ENCODE results near the gene USP3. TPM values are rescaled to one million over a fixed set of nuclear protein-coding genes. Genes with fewer than 3 reads are reported as not detected.
A peak's percentile ranks its signal among the peaks of the same experiment; 100 is the strongest.

USP3 gene
- total and polyA plus RNA-seq, 9 of the 15 experiments (the other 6 are each of a cell fraction or from before 2014, with no cell fraction given) = 17.3 to 54.3 (median 34.8) TPM

GRCh38 chr15:63524316-63525015 is 20.1 kb downstream of the USP3 start (continued):
- TF ChIP-seq GTF2E2 (tag; IDR thresholded peaks at IDR 0.05) (0 out of 2 replicates have a peak, but pooled peaks have one; percentile 50), MAFF (IDR thresholded peaks at IDR 0.05; ENCODE audit: low read length) (no peak), E2F6 (IDR thresholded peaks at IDR 0.05; ENCODE audit: borderline replicate concordance in 1 of 2, extremely low read depth in 1 of 2, insufficient read depth in 1 of 2, insufficient read length in 1 of 2, low read depth in 1 of 2, low read length in 1 of 2, poor library complexity in 1 of 2, severe bottlenecking in 1 of 2) (no peak), ZFPM2 (CRISPR knock-in tag; IDR thresholded peaks at IDR 0.05) (no peak), TAF7 (tag; IDR thresholded peaks at IDR 0.05) (peak; percentile 68; the same call in 1 of the 2 replicates), HDAC6 (IDR thresholded peaks at IDR 0.05; ENCODE audit: low read depth, low read length) (no peak), TCF3 (CRISPR knock-in tag; IDR thresholded peaks at IDR 0.05) (peak; percentile 65), ZZZ3 (IDR thresholded peaks at IDR 0.05) (no peak), MBD2 (IDR thresholded peaks at IDR 0.05; ENCODE audit: borderline replicate concordance, low read depth) (no peak), KDM4B (IDR thresholded peaks at IDR 0.05; ENCODE audit: borderline replicate concordance in 2 of 2, low read depth in 1 of 2) (no peak), RAD51 (IDR thresholded peaks at IDR 0.05; ENCODE audit: borderline replicate concordance, low read depth) (no peak), ZKSCAN8 (CRISPR knock-in tag; IDR thresholded peaks at IDR 0.05) (no peak), NFATC3 (IDR thresholded peaks at IDR 0.05) (no peak), GTF2B (IDR thresholded peaks at IDR 0.05; ENCODE audit: extremely low read depth, insufficient read length) (no peak), CREB5 (CRISPR knock-in tag; IDR thresholded peaks at IDR 0.05) (no peak), ZNF668 (CRISPR knock-in tag; IDR thresholded peaks at IDR 0.05) (no peak), ZNF75A (CRISPR knock-in tag; IDR thresholded peaks at IDR 0.05) (no peak), KLF16 (IDR thresholded peaks at IDR 0.05) (0 out of 2 replicates have a peak, but pooled peaks have one; percentile 21), NR2F6 (CRISPR knock-in tag; IDR thresholded peaks at IDR 0.05) (no peak), ZNF324 (CRISPR knock-in tag; IDR thresholded peaks at IDR 0.05) (0 out of 2 replicates have a peak, but pooled peaks have one; percentile 26), DNMT1 (IDR thresholded peaks at IDR 0.05) (no peak), HDAC8 (tag; IDR thresholded peaks at IDR 0.05) (peak; percentile 90), ZSCAN32 (CRISPR knock-in tag; IDR thresholded peaks at IDR 0.05) (peak; percentile 71; the same call in 1 of the 2 replicates), THAP12 (CRISPR knock-in tag; IDR thresholded peaks at IDR 0.05) (no peak), GABPA (tag; conservative IDR thresholded peaks at IDR 0.05; ENCODE audit: low read depth) (0 out of 2 replicates have a peak, but pooled peaks have one; percentile 21)

All from K562 (cell line).